HL-60 (cell line): Measurements from ENCODE around the gene FBXO42.
A peak's percentile ranks its signal among the peaks of the same experiment; 100 is the strongest.

Experiments used
- DNase-seq, 2 experiments: peaks; one replicate each; pipeline ENCODE4 v3.0.0-alpha.2; 2010 to 2020; ENCODE audit warnings: low read depth in 1 of 2, low spot score in 1 of 2
- H3K27ac ChIP-seq: fragments of 250-450 bp; sonication (Bioruptor Pico); replicated peaks from 2 replicates; pipeline ENCODE4 v1.5.1; 2020; ENCODE audit warnings: mild to moderate bottlenecking, moderate library complexity
- H3K27me3 ChIP-seq: fragments of 250-450 bp; sonication (Bioruptor Pico); 2 replicates; pipeline ENCODE4 v1.5.1; 2021; ENCODE audit warnings: mild to moderate bottlenecking, moderate library complexity; ENCODE audit not compliant: insufficient read depth, poor library complexity, severe bottlenecking
- H3K4me3 ChIP-seq: replicated peaks from 2 replicates; pipeline ENCODE4 v1.5.1; 2011; ENCODE audit warnings: mild to moderate bottlenecking, control low read depth, low read length; ENCODE audit not compliant: insufficient read depth
- GABPA ChIP-seq: IDR thresholded peaks from 2 replicates; pipeline ENCODE4 v1.6.1; 2012; ENCODE audit warnings: low read depth
- POLR2AphosphoS5 ChIP-seq: IDR thresholded peaks from 2 replicates; pipeline ENCODE4 v1.6.1; 2012; ENCODE audit warnings: low read depth
- SPI1 ChIP-seq: IDR thresholded peaks from 2 replicates; pipeline ENCODE4 v1.6.1; 2012; ENCODE audit warnings: low read depth, mild to moderate bottlenecking, borderline replicate concordance
- TF ChIP-seq, protein P1 (sequence below): IDR thresholded peaks from 2 replicates; pipeline ENCODE4 v1.6.1; 2012; ENCODE audit warnings: low read depth; ENCODE audit not compliant: insufficient replicate concordance
- TF ChIP-seq, protein P2 (sequence below): IDR thresholded peaks from one replicate; pipeline ENCODE4 v1.5.1; 2011; ENCODE audit warnings: low read length, control low read depth, inconsistent platforms; ENCODE audit not compliant: insufficient read depth

The FBXO42 gene

DNA sequence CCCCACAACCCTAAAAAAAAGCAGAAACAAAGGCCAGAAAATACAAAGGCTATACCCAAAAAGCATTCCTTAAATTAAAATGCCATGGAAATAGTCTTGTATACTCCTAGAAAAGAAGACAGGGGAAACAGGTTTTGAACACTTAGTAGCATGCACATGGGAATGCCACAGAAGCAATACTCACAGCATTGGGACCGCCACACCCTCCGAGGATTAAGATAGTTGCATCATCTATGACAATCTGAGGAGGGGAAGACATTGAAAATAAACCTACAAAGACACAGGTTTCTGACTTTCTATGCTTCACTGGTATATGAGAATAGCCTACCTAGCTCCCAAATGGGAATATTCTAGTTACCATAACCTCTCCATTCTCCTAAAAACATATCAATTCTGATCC lies 99.4 kb downstream of the FBXO42 start:
- H3K27ac ChIP-seq: no peak overlapping the region
- no peak overlapping the region for H3K4me3 ChIP-seq
- TF ChIP-seq, protein P1, sequence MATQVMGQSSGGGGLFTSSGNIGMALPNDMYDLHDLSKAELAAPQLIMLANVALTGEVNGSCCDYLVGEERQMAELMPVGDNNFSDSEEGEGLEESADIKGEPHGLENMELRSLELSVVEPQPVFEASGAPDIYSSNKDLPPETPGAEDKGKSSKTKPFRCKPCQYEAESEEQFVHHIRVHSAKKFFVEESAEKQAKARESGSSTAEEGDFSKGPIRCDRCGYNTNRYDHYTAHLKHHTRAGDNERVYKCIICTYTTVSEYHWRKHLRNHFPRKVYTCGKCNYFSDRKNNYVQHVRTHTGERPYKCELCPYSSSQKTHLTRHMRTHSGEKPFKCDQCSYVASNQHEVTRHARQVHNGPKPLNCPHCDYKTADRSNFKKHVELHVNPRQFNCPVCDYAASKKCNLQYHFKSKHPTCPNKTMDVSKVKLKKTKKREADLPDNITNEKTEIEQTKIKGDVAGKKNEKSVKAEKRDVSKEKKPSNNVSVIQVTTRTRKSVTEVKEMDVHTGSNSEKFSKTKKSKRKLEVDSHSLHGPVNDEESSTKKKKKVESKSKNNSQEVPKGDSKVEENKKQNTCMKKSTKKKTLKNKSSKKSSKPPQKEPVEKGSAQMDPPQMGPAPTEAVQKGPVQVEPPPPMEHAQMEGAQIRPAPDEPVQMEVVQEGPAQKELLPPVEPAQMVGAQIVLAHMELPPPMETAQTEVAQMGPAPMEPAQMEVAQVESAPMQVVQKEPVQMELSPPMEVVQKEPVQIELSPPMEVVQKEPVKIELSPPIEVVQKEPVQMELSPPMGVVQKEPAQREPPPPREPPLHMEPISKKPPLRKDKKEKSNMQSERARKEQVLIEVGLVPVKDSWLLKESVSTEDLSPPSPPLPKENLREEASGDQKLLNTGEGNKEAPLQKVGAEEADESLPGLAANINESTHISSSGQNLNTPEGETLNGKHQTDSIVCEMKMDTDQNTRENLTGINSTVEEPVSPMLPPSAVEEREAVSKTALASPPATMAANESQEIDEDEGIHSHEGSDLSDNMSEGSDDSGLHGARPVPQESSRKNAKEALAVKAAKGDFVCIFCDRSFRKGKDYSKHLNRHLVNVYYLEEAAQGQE: no peak
- TF ChIP-seq GABPA (no peak), POLR2AphosphoS5 (no peak), SPI1 (no peak)
- TF ChIP-seq, protein P2, sequence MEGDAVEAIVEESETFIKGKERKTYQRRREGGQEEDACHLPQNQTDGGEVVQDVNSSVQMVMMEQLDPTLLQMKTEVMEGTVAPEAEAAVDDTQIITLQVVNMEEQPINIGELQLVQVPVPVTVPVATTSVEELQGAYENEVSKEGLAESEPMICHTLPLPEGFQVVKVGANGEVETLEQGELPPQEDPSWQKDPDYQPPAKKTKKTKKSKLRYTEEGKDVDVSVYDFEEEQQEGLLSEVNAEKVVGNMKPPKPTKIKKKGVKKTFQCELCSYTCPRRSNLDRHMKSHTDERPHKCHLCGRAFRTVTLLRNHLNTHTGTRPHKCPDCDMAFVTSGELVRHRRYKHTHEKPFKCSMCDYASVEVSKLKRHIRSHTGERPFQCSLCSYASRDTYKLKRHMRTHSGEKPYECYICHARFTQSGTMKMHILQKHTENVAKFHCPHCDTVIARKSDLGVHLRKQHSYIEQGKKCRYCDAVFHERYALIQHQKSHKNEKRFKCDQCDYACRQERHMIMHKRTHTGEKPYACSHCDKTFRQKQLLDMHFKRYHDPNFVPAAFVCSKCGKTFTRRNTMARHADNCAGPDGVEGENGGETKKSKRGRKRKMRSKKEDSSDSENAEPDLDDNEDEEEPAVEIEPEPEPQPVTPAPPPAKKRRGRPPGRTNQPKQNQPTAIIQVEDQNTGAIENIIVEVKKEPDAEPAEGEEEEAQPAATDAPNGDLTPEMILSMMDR: no peak
- no peak for DNase-seq
- no peaks in the 10 kb centered on the region for H3K27me3 ChIP-seq

DNA sequence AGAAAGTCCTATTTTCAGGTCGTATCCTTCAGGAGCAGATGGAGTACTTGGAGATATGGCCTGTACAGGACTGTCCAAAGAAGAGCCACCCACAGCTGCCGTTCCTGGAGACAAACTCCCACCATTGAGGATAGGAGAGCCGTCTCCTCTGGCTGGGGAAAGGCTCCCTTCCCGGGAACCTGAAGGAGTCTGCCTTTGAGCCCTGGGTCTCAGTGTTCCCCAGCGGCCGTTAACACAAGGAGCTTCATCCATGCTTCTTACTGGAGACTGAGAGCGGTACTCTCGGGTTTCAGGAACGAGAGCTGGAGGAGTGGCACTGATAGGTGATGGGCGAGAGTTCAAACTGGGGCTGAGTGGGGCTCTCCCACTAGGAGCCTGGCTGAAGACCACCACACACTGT lies 100.9 kb downstream of the FBXO42 start:
- TF ChIP-seq, protein P1: no peak
- no peak for TF ChIP-seq SPI1
- TF ChIP-seq, protein P2: no peak
- no peak for TF ChIP-seq GABPA
- TF ChIP-seq POLR2AphosphoS5: no peak
- no peak overlapping the region for H3K4me3 ChIP-seq
- DNase-seq: no peak
- H3K27ac ChIP-seq: no peak overlapping the region
- no peaks in the 10 kb centered on the region for H3K27me3 ChIP-seq

DNA sequence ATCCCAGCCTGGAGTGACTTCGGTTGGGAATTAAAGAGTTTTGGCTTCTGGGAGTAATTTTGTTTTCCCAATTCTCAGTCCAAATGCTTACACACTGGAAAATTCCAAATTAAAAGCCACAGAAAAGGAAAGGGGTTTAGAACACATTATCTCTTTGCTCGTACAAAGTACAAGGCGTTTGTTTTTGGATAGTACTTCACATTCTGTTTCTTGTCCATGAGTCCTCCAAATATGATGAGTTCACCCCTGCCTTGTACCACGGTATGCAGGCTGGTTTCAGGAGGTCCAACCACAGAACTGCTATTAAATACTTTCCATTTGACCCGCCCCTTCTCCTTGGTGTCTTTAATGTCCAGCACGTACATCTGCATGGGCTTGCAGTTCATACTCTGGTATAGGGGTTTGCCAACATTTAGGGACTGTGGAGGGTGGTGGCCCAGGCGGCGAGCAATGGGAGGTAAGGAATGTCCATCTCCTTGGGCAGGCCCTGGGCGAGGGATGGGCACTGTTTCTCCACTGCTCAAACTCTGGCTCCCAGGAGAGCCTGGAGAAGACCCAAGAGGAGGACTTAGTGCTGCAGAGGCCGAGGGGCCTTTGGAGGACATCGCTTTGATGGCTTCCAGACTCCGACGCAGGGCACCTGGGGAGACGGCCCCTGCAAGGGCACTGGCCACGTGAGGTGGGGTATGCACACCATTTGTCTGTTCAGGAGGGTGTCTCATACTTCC lies 101.6 kb downstream of the FBXO42 start:
- Histone ChIP-seq H3K27me3 (no peaks in the 10 kb centered on the region), H3K4me3 (no peak overlapping the region), H3K27ac (no peak overlapping the region; the same call in 1 of the 2 replicates)
- TF ChIP-seq SPI1: no peak
- TF ChIP-seq, protein P2: no peak
- no peak for TF ChIP-seq GABPA
- DNase-seq: no peak

DNA sequence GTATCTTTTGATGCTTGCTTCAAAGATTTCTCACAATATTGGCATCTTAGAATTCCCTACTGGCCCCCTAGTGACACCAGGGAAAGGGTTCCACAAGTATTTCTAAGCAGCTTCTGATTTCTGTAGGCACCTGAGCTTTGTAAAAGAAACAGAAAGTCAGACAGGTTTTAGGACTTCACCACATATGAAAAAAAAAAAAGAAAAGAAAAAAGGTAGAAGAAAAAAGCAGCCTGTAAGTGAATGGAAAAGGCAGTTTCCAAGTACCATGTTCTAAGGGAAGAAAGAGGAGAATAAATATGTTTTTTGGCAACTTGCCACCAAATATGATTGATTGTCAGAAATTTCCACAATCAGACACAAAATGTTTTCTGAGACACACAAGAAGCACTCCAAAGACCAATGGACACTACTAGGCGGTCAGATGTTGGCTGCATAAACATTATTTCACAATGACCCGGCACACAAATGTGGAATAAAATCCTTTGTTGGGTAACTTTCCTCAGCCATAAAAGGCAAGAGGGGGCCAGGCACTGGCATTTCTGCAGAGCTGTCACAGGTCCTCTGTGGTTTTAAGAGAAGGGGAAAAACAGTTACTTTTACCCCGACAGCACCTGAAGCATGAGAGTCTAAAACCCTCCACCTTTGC lies 102.6 kb downstream of the FBXO42 start:
- peak in 1 of 2 experiments; percentile 65 for DNase-seq
- no peak overlapping the region for H3K4me3 ChIP-seq
- H3K27me3 ChIP-seq: no peaks in the 10 kb centered on the region
- no peak for TF ChIP-seq GABPA
- TF ChIP-seq, protein P1: no peak
- no peak for TF ChIP-seq POLR2AphosphoS5
- no peak for TF ChIP-seq SPI1
- no peak overlapping the region; the same call in 1 of the 2 replicates for H3K27ac ChIP-seq
